GM12878 (cell line): ENCODE results near the gene PRCD. TPM values are rescaled to one million over a fixed set of nuclear protein-coding genes. Genes with fewer than 3 reads are reported as not detected.

ENCODE experiments used
- BHLHE40 ChIP-seq, 2 experiments: fragments of 450-650 bp in 1 of 2; IDR thresholded peaks; 2 replicates each; pipeline ENCODE4 v1.6.1; 2011 to 2017; ENCODE audit warnings: low read depth in 2 of 2, borderline replicate concordance in 1 of 2, improper control_type of control experiment in 1 of 2, low read length in 1 of 2, mild to moderate bottlenecking in 1 of 2
- BMI1 ChIP-seq: fragments of 450-650 bp; IDR thresholded peaks from 2 replicates; pipeline ENCODE4 v1.6.1; 2016; ENCODE audit warnings: mild to moderate bottlenecking, moderate library complexity, borderline replicate concordance
- BRCA1 ChIP-seq: IDR thresholded peaks from 2 replicates; pipeline ENCODE4 v1.6.1; 2011; ENCODE audit warnings: low read depth, low read length, improper control_type of control experiment
- DPF2 ChIP-seq: fragments of 450-650 bp; IDR thresholded peaks from 2 replicates; pipeline ENCODE4 v1.6.1; 2017; ENCODE audit warnings: mild to moderate bottlenecking
- FOS ChIP-seq: IDR thresholded peaks from 3 replicates; pipeline ENCODE4 v1.6.1; 2011; ENCODE audit warnings: borderline replicate concordance; ENCODE audit not compliant: insufficient read length; ENCODE audit errors: extremely low read depth
- FOXK2 ChIP-seq: fragments of 450-650 bp; IDR thresholded peaks from 2 replicates; pipeline ENCODE4 v1.6.1; 2017; ENCODE audit warnings: mild to moderate bottlenecking, moderate library complexity
- KDM1A ChIP-seq: fragments of 200-600 bp; sonication (generic); IDR thresholded peaks from 2 replicates; pipeline ENCODE4 v1.6.1; 2016; ENCODE audit warnings: borderline replicate concordance
- MYB ChIP-seq: fragments of 150-350 bp; IDR thresholded peaks from 2 replicates; pipeline ENCODE4 v1.6.1; 2014; ENCODE audit warnings: mild to moderate bottlenecking, low read depth, low read length, borderline replicate concordance
- PAX8 ChIP-seq: fragments of 450-650 bp; IDR thresholded peaks from 2 replicates; pipeline ENCODE4 v1.6.1; 2017; ENCODE audit warnings: mild to moderate bottlenecking, moderate library complexity
- PML ChIP-seq: IDR thresholded peaks from 2 replicates; pipeline ENCODE4 v1.6.1; 2012; ENCODE audit warnings: low read length, inconsistent platforms
- SIX5 ChIP-seq: IDR thresholded peaks from 2 replicates; pipeline ENCODE4 v1.6.1; 2011; ENCODE audit warnings: mild to moderate bottlenecking, low read depth, low read length, moderate library complexity; ENCODE audit not compliant: severe bottlenecking
- SMAD5 ChIP-seq: IDR thresholded peaks from 2 replicates; pipeline ENCODE4 v1.6.1; 2016; ENCODE audit warnings: antibody characterized with exemption, low read depth
- SREBF1 ChIP-seq: IDR thresholded peaks from 2 replicates; pipeline ENCODE4 v1.6.1; 2012; ENCODE audit warnings: mild to moderate bottlenecking, low read length
- TBL1XR1 ChIP-seq: IDR thresholded peaks from 2 replicates; pipeline ENCODE4 v1.6.1; 2012; ENCODE audit warnings: low read depth, low read length, improper control_type of control experiment
- TCF7 ChIP-seq: IDR thresholded peaks from 2 replicates; pipeline ENCODE4 v1.6.1; 2014; ENCODE audit warnings: antibody characterized with exemption, borderline replicate concordance
- ZBED1 ChIP-seq: IDR thresholded peaks from 2 replicates; pipeline ENCODE4 v1.6.1; 2016; ENCODE audit warnings: borderline replicate concordance
- ZNF217 ChIP-seq: fragments of 450-650 bp; IDR thresholded peaks from 2 replicates; pipeline ENCODE4 v1.6.1; 2017; ENCODE audit warnings: antibody characterized with exemption, mild to moderate bottlenecking
- ZNF274 ChIP-seq: IDR thresholded peaks from one replicate; pipeline ENCODE4 v1.8.0; 2011; ENCODE audit not compliant: insufficient read length, insufficient read depth
- polyA plus RNA-seq, 11 experiments: library from polyadenylated mRNA; depleted of rRNA in 4 of 11; unstranded in 6 of 11; stranded (reverse) in 5 of 11; fragments of >200 nt; fragmentation: Nextera tagmentation in 4 of 11; fragmentation: Illumina TruSeq in 1 of 11; extraction: Ambion mirVana in 4 of 11; extraction: Trizol in 1 of 11; gene quantifications; 1 replicate in 1 of 11; 2 replicates in 10 of 11; pipeline versions ENCODE4 v1.2.1 to v1.2.3, GENCODE V29; 2011 to 2016; ENCODE audit warnings: inconsistent platforms in 2 of 11, missing spikeins in 2 of 11, low read depth in 1 of 11
- total RNA-seq, 4 experiments: library from RNA; depleted of rRNA in 3 of 4; stranded (reverse); fragments of >200 nt in 3 of 4; fragmentation: Illumina TruSeq in 1 of 4; extraction: Trizol in 1 of 4; gene quantifications; 2 replicates each; pipeline versions ENCODE4 v1.2.1 to v1.2.3, GENCODE V29; 2013 to 2021
- TF ChIP-seq, protein P1 (sequence below): fragments of 150-350 bp; IDR thresholded peaks from 2 replicates; pipeline ENCODE4 v1.6.1; 2016; ENCODE audit warnings: low read depth, low read length
- TF ChIP-seq, protein P2 (sequence below): fragments of 450-650 bp; IDR thresholded peaks from 2 replicates; pipeline ENCODE4 v1.6.1; 2017; ENCODE audit warnings: borderline replicate concordance
- TF ChIP-seq, protein P3 (sequence below): fragments of 450-650 bp; IDR thresholded peaks from 2 replicates; pipeline ENCODE4 v1.6.1; 2017; ENCODE audit warnings: low read depth, mild to moderate bottlenecking, moderate library complexity
- TF ChIP-seq, protein P4 (sequence below): fragments of 450-650 bp; IDR thresholded peaks from 2 replicates; pipeline ENCODE4 v1.6.1; 2017; ENCODE audit warnings: antibody characterized with exemption, mild to moderate bottlenecking, moderate library complexity
- TF ChIP-seq, protein P5 (sequence below): fragments of 450-650 bp; IDR thresholded peaks from 2 replicates; pipeline ENCODE4 v1.6.1; 2014; ENCODE audit warnings: mild to moderate bottlenecking

PRCD gene
- total and polyA plus RNA-seq, 10 of the 15 experiments (the other 5 are each of a cell fraction or from before 2014, with no cell fraction given), result 0.18 to 0.95 (median 0.34) TPM; not detected in 4

GRCh38 chr17:76560877-76561221 is 21.0 kb downstream of the PRCD start (continued):
- TF ChIP-seq, protein P1, sequence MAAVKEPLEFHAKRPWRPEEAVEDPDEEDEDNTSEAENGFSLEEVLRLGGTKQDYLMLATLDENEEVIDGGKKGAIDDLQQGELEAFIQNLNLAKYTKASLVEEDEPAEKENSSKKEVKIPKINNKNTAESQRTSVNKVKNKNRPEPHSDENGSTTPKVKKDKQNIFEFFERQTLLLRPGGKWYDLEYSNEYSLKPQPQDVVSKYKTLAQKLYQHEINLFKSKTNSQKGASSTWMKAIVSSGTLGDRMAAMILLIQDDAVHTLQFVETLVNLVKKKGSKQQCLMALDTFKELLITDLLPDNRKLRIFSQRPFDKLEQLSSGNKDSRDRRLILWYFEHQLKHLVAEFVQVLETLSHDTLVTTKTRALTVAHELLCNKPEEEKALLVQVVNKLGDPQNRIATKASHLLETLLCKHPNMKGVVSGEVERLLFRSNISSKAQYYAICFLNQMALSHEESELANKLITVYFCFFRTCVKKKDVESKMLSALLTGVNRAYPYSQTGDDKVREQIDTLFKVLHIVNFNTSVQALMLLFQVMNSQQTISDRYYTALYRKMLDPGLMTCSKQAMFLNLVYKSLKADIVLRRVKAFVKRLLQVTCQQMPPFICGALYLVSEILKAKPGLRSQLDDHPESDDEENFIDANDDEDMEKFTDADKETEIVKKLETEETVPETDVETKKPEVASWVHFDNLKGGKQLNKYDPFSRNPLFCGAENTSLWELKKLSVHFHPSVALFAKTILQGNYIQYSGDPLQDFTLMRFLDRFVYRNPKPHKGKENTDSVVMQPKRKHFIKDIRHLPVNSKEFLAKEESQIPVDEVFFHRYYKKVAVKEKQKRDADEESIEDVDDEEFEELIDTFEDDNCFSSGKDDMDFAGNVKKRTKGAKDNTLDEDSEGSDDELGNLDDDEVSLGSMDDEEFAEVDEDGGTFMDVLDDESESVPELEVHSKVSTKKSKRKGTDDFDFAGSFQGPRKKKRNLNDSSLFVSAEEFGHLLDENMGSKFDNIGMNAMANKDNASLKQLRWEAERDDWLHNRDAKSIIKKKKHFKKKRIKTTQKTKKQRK, result no peak
- TF ChIP-seq BHLHE40 (IDR thresholded peaks at IDR 0.05; ENCODE audit: borderline replicate concordance in 1 of 2, low read depth in 2 of 2, low read length in 1 of 2) (peak in 1 of 2 experiments; percentile 36; a peak in 1 of 4 replicates), MYB (no peak), SMAD5 (no peak), BMI1 (no peak), FOS (no peak), DPF2 (0 out of 2 replicates have a peak, but pooled peaks have one; percentile 37), SREBF1 (no peak), TCF7 (no peak), ZNF274 (no peak), KDM1A (no peak), FOXK2 (no peak), SIX5 (no peak), TBL1XR1 (no peak), BRCA1 (no peak), PML (0 out of 2 replicates have a peak, but pooled peaks have one; percentile 22), ZBED1 (no peak), PAX8 (no peak), ZNF217 (no peak)
- TF ChIP-seq, protein P2, sequence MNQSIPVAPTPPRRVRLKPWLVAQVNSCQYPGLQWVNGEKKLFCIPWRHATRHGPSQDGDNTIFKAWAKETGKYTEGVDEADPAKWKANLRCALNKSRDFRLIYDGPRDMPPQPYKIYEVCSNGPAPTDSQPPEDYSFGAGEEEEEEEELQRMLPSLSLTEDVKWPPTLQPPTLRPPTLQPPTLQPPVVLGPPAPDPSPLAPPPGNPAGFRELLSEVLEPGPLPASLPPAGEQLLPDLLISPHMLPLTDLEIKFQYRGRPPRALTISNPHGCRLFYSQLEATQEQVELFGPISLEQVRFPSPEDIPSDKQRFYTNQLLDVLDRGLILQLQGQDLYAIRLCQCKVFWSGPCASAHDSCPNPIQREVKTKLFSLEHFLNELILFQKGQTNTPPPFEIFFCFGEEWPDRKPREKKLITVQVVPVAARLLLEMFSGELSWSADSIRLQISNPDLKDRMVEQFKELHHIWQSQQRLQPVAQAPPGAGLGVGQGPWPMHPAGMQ, result no peak
- TF ChIP-seq, protein P3, sequence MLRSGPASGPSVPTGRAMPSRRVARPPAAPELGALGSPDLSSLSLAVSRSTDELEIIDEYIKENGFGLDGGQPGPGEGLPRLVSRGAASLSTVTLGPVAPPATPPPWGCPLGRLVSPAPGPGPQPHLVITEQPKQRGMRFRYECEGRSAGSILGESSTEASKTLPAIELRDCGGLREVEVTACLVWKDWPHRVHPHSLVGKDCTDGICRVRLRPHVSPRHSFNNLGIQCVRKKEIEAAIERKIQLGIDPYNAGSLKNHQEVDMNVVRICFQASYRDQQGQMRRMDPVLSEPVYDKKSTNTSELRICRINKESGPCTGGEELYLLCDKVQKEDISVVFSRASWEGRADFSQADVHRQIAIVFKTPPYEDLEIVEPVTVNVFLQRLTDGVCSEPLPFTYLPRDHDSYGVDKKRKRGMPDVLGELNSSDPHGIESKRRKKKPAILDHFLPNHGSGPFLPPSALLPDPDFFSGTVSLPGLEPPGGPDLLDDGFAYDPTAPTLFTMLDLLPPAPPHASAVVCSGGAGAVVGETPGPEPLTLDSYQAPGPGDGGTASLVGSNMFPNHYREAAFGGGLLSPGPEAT, result peak; percentile 47
- TF ChIP-seq, protein P4, sequence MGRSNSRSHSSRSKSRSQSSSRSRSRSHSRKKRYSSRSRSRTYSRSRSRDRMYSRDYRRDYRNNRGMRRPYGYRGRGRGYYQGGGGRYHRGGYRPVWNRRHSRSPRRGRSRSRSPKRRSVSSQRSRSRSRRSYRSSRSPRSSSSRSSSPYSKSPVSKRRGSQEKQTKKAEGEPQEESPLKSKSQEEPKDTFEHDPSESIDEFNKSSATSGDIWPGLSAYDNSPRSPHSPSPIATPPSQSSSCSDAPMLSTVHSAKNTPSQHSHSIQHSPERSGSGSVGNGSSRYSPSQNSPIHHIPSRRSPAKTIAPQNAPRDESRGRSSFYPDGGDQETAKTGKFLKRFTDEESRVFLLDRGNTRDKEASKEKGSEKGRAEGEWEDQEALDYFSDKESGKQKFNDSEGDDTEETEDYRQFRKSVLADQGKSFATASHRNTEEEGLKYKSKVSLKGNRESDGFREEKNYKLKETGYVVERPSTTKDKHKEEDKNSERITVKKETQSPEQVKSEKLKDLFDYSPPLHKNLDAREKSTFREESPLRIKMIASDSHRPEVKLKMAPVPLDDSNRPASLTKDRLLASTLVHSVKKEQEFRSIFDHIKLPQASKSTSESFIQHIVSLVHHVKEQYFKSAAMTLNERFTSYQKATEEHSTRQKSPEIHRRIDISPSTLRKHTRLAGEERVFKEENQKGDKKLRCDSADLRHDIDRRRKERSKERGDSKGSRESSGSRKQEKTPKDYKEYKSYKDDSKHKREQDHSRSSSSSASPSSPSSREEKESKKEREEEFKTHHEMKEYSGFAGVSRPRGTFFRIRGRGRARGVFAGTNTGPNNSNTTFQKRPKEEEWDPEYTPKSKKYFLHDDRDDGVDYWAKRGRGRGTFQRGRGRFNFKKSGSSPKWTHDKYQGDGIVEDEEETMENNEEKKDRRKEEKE, result no peak
- TF ChIP-seq, protein P5, sequence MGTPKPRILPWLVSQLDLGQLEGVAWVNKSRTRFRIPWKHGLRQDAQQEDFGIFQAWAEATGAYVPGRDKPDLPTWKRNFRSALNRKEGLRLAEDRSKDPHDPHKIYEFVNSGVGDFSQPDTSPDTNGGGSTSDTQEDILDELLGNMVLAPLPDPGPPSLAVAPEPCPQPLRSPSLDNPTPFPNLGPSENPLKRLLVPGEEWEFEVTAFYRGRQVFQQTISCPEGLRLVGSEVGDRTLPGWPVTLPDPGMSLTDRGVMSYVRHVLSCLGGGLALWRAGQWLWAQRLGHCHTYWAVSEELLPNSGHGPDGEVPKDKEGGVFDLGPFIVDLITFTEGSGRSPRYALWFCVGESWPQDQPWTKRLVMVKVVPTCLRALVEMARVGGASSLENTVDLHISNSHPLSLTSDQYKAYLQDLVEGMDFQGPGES, result no peak
